IPS-NIHi7 (cell line): ENCODE data around the gene PPM1J.
A peak's percentile ranks its signal among the peaks of the same experiment; 100 is the strongest.

Experiments
- DNase-seq: peaks from one replicate; pipeline ENCODE4 v3.0.0; 2012; ENCODE audit warnings: mixed read lengths; ENCODE audit errors: extremely low spot score

The PPM1J gene

DNA sequence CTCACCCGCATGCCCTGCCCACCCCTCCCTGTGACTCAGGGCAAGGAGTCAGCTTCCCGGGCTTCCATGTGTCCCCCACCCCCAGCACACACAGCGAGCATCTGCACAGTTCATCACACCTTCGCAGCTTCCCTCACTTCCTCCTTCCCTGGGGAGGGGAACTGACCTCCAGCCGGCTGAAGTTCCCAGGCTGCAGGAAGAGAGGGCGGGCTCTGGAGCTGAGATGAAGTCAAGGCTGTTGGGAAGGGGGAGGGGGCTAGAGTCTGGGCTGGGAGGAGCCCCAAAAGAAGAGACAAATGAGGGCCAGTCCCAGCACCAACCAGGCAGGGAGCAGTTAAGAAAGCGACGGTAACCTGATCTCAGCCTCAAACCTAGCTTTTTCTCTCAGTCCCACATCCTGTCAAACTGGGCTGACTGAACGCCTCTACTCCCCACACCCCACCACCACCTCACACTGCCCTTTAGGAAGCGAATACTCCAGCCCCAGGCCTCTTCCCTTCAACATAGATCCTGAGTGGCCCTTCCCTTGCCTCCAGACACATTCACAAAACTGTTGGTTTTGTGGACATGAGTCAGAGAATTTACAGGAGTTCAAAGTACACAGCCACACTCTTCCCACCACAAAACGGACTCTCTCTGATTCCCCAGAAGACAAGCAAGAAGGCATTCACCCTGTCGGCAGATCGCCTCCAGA is 10.1 kb downstream of the PPM1J start:
- peak; percentile 91 for DNase-seq

DNA sequence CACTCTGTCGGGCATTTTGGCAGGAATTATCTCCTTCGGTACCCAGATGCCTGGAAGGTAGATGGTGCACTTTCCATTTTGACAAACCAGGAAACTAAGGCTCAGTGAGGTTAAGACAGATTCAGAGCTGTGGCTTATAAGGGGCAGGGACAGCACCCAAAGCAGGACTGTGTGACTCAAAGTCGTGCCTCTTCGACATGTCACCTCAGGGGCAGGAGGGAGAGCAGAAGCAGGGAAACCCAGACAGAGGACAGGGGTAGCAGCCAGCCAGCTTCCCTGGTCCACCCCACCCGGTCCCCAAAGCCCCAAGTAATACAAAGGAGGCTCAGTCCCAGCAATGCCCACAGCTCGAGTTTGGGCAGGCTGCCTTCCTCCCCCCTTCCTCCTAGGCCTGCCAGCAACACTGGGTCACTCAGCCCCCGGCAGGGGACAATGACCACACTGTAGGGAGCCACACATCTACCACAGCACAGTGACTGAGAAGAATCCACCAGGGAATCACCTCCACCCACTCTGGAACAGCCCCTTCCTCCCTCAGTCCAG is 10.7 kb downstream of the PPM1J start:
- no peak for DNase-seq

DNA sequence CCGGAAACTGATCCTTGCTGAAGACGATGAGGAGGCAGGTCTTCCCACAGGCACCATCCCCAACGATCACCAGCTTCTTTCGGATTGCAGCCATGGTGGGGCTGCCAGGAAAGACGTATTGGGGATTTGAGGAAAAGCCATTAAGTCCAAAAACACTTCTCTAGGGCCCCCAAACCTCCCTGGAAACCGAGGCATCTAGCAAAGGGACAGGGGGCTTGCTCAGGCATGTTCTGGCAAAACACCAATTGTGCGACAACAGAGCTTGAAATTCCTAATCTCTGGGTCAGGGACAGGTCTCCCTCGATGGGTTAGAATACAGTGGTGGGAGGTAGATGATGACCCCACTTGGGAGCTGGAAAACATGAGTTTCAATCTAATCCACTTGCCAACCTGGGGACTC is 11.4 kb downstream of the PPM1J start:
- no peak for DNase-seq

DNA sequence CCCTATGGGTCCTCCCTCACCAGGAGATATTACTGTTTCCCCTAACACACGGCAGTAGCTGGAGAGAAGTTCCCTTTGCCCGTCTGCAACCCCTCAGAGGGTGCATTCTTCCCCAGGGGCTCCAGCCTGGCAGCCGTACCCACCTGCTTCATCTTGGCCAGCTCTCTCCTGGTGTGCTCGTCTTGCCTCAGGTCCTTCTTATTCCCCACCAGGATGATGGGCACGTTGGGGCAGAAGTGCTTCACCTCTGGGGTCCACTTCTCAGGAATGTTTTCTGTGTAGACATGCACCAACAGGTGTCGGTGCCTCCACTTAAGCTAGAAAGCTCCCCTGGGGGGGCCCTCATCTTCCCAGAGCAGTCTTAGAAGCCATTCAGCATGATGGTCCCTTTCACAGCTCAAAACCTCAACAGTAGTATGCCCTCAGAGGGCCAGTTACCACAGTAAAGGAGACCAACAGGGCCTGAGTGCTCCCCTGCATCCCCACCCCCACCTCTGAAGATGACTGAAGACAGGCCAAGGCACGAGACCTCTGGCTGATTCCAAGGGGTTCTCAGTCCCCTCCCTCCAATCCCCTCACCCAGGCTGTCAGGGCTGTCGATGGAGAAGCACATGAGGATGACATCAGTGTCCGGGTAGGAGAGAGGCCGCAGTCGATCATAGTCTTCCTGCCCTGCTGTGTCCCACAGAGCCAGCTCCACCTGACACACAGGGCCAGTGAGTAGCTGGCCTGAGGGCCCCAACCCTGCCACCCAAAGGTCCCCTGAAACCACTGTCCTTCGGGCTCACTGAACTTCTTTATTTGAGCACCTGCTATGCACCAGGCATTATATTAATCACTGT is 12.5 kb downstream of the PPM1J start:
- DNase-seq: no peak

DNA sequence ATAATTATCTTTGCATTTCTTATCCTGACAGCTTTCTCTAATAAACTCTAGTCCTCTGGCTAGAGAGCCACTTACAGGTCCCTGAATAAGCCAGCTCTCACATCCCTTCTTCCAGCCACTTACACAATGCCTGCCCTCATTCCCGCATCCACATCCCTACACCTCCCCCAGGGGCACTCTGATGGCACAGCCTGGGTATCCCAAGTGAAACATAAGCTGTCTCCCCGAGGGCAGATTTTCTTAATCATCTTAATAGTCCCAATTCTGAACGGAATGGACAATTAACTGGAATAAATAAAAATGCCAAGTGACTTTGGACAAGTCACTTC is 13.1 kb downstream of the PPM1J start:
- no peak for DNase-seq

DNA sequence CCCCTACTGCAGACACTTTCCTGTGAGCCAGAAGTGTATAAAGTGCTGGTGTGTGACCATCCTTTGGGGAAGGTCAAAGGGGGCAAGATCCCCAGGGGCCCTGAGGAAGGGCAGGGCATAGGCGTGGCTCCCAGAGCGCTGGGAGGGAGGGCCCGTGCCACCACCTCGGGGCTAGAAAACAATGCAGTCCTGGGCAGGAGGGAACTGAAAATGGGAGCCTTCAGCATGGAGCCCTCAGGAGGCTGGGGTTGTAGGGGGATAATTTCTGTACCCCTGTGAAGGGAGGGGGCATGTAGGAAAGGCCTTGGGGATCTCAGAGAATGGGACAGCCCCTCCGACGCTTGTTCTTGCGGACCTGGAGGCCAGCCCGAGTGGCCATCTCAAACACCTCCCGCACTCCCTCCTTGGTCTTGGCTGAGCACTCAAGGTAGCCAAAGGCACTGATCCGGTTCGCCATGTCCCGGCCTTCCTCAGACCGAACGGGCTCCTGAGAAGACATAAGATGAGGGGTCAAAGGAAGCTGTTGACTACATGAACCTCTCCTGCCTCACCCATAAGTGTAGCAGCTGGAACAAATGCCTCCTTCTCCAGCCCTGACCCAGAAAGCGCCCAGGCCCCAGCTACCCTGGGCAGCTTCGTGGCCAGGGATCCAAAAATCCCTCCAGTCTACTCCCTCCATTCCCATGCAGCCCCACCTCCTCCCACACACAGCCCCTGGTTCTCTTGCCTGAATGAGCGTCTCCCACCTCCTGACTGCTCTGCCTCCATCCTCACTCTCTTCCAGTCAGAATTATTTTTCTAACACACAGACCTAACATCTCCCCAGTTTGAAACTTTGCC is 13.7 kb downstream of the PPM1J start:
- no peak for DNase-seq

DNA sequence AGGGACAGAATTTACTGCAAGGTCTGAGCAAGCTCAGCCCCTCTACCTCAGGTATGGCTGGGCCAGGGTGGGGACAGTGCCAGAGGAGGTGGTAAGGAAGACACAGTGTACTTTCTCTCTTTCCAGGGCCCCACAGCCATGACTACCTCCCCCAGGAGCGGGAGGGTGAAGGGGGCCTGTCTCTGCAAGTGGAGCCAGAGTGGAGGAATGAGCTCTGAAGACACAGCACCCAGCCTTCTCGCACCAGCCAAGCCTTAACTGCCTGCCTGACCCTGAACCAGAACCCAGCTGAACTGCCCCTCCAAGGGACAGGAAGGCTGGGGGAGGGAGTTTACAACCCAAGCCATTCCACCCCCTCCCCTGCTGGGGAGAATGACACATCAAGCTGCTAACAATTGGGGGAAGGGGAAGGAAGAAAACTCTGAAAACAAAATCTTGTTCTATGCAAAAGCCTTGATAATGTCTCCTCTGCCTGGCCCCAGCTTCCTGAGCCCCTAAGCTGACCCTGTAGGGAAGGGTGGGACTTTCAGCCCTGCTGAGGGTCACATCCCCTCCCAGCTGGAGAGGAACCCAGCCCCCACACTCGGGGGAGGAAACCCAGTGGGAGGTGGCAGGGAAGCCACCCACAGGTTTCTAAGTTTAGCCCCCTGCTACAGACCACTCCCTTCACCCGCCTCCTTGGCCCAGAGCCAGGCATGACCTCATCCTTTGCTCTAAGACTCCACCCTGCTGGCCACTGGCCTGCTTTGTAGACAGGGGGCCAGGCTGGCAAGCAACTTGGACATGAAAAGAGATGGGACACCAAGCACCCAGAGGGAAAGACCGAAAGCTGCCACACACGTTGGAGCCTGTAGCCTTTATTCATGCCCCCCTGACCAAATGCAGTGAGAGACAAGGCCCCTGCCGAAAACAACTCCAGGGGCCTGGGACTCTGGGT is 14.6 kb downstream of the PPM1J start:
- peak; percentile 83 for DNase-seq

DNA sequence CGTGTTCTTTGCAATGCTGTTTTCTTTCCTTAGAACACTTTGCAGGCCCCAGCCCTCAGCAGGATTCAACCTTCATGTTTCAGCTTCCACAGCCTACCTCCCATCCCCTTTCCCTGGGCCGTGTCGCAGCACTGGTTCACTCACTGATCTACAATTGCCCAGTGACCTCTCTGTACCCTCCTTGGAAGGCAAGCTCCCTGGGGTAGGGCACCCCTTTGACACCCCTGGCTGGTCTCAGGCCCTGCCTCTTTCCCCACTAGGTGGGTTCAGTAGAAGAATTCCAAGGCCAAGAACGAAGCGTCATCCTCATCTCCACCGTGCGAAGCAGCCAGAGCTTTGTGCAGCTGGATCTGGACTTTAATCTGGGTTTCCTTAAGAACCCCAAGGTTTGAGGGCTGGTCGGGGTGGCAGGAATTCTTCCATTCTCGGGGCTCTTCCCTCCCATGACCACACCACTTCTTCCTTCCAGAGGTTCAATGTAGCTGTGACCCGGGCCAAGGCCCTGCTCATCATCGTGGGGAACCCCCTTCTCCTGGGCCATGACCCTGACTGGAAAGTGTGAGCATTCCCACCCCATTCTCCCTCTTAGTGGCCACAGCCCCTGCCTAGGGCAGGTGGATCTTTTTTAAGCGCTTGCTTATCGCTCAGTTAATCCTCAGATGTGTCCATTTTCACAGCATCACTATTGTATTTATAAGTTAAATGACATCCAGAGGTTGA is 15.5 kb downstream of the PPM1J start:
- no peak for DNase-seq

DNA sequence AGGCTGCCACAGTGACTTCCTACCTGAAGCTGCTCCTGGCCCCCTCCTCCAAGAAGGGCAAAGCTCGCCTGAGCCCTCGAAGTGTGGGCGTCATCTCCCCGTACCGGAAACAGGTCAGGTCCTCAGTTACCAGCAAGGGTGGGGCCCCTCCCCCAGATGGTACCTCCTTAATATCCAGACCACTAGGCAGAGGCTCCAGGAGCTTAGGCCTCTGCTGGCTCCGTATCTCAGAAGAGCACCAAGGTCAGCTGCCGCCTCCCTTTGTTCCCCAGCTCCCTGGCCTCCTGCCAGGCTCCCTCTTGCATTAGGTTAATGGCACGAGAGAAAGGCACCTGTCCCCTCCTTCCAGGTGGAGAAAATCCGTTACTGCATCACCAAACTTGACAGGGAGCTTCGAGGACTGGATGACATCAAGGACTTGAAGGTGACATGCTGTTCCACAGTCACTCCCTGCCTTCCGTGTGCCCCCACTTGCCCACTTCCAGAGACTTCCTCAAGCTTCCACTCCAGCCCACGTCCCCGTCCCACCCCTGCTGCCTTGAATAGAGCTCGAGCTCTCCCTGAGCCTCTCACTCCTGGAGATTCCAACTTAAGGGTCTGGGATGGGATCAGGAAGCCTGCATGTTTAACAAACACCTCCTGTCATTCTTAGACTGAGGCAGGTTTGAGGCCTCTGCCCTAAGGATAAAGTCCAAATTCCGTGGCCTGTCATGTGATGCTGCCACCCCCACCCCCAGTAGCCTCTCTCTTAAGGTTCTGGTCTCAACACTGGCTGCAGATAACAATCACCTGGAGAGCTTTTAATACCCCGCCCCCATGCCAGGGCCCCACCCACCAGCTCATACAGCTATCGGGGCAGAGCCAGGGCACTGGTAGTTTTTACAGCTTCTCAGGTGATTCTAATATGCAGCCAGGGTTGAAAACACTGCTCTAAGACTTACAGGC is 16.5 kb downstream of the PPM1J start:
- peak; percentile 38 for DNase-seq

DNA sequence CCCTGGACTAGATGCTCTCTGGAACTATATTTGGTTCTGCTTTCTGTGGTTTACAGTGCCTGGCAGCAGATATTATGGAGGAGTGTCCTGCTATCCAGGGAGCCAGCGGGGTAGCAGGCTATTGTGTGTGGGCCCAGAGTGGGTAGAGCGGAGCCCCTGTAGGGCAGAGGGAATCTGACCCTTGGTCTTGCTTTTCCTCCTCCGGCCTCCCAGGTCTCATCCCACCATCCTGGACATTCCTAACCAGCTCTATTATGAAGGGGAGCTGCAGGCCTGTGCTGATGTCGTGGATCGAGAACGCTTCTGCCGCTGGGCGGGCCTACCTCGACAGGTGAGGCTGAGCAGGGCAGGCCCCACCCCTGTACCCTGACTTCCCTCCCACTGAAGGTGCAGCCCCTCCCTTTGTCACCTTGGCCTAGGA is 17.3 kb downstream of the PPM1J start:
- DNase-seq: no peak

DNA sequence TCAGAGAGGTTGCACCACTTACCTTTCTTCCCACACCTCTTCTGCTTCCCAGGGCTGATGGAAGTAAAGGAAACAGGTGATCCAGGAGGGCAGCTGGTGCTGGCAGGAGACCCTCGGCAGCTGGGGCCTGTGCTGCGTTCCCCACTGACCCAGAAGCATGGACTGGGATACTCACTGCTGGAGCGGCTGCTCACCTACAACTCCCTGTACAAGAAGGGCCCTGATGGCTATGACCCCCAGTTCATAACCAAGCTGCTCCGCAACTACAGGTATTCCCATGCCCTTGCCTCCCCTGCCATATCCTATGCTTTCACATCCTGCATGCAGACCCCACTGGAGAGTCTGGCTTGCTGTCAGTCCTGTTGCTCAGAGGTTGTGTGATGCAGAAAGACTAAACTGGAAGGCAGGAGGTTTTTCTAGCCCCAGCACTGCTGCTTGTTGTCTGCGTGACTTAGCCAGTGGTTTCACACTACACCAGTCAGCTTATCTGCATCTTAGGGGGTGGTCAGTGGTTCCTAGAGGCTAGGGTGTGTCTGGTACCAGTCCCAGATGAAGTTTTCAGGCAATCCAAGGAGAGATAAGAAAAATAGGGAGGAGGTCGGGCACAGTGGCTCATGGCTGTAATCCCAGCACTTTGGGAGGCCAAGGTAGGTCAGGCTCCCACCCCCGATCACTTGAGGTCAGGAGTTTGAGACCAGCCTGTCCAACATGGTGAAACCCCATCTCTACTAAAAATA is 18.4 kb downstream of the PPM1J start:
- DNase-seq: no peak

DNA sequence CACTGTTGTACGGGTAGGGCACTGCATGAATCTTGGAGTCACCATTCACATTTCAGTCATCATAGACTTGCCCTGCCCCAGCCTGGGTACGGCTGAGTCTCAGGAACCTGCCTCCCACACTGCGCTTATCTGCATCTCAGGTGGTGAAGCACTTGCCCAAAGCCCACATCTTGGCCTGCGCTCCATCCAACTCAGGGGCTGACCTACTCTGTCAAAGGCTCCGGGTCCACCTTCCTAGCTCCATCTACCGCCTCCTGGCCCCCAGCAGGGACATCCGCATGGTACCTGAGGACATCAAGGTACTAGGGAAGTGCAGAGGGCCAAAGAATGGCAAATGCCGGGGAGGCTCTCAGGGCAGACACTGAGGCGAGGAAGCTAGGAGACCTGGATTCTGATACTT is 19.9 kb downstream of the PPM1J start:
- DNase-seq: no peak

DNA sequence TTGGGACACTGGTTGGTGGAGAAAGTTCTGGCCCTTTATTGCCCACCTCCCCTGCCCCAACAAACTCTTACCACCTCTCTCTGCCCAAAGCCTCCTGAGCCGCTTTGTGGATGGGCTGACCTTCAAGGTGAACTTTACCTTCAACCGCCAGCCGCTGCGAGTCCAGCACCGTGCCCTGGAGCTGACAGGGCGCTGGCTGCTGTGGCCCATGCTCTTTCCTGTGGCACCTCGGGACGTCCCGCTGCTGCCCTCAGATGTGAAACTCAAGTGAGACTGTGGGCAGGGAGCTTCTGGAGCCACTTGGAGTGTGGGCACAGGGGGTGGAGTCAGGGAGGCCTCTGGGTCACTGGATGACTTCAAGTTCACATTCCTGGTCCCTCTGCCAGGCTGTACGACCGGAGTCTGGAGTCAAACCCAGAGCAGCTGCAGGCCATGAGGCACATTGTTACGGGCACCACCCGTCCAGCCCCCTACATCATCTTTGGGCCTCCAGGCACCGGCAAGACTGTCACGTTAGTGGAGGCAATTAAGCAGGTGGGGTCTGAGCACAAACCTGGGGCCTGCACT is 20.7 kb downstream of the PPM1J start:
- DNase-seq: no peak

DNA sequence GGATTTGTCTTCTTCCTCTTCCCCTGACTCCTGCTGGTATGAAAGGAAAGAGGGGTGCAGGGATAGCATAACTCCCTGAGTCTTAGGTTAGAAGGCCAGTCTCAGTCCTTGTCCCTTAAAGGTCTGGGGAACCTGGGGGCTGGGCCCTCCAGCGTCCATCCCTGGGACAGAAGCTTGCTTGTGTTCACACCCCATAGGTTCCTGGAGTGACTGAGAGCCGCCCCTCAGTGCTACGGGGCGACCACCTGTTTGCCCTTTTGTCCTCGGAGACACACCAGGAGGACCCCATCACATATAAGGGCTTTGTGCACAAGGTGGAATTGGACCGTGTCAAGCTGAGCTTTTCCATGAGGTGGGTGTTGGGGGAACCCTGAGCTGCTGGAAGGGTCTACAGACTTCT is 21.3 kb downstream of the PPM1J start:
- no peak for DNase-seq

DNA sequence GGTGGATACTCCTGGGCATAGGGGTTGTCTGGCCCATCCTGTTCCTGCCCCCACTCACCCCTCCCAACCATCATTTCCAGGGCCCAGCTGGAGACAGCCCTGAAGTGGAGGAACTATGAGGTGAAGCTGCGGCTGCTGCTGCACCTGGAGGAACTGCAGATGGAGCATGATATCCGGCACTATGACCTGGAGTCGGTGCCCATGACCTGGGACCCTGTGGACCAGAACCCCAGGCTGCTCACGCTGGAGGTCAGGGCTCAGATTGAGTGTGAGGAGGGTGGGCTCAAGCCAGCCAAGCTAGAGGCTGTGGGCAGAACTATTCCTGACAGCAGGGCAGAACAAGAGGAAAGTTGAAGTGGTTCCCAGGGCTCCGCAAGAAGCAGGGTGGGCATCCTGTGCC is 22.5 kb downstream of the PPM1J start:
- DNase-seq: no peak

DNA sequence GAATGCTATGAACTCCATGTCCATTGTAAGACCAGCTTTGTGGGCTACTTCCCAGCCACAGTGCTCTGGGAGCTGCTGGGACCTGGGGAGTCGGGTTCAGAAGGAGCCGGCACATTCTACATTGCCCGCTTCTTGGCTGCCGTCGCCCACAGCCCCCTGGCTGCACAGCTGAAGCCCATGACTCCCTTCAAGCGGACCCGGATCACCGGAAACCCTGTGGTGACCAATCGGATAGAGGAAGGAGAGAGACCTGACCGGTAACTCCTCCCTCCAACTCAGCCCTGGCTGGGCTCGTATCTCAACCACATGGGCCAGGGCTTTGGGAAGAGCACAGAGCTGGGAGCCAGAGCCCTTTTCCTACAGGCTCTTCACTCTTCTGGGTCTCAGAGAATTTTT is 25.3 kb downstream of the PPM1J start:
- no peak for DNase-seq

DNA sequence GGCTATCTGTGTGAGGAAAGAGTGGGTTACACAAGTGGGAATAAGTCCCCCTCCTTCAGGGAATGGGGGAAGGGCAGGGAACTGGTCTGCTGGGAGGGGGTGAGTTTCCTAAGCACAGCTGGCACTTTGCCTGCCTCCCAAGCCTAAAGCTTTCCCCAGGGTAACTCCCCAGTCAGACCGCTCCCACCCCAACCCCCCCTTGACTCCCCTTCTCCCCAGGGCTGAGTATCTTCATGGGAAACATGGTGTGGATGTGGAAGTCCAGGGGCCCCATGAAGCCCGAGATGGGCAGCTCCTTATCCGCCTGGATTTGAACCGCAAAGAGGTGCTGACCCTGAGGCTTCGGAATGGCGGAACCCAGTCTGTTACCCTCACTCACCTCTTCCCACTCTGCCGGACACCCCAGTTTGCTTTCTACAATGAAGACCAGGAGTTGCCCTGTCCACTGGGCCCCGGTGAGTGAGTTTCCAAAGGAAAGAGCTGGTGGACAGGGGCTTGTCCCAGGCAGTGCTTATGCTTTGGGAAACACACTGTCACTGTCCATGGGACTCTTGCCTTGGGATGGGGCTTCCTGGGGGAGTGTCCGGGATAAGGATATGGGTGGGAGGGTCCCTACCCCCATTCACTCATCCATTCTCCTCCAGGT is 25.8 kb downstream of the PPM1J start:
- no peak for DNase-seq

DNA sequence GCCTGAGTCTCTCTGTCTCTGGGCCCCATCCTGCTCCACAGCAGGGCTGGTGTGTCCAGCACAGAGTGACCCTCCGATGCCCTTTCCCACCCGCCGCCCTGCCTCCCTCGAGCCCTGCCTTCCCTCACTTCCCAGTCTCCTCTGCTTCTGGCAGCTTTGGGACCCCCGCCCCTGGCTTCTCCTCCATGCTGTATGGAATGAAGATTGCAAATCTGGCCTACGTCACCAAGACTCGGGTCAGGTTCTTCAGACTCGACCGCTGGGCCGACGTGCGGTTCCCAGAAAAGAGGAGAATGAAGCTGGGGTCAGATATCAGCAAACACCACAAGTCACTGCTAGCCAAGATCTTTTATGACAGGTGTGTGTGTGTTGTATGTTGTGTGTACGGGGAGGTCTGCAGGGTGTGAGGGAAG is 26.3 kb downstream of the PPM1J start:
- no peak for DNase-seq
